ENCODE results near the gene ZSCAN10. TPM values are rescaled to one million over a fixed set of nuclear protein-coding genes. Genes with fewer than 3 reads are reported as not detected.

ZSCAN10 gene
- polyA plus RNA-seq, 1 donor = 0.34 TPM

GRCh38 chr16:3134338-3135125 lies 35.4 kb upstream of the ZSCAN10 start, which contains the start of gene ZNF213:
ZNF213 (plus strand) TSS chr16:3135029; CDS start chr16:3137281, 2,252 bp downstream.
- DNase-seq = peak; percentile 98

- no peak for DNase-seq
Observed at GRCh38 chr16:3133844-3134243, 34.8 kb upstream of the ZSCAN10 start.

- DNase-seq = no peak
Observed at GRCh38 chr16:3131755-3132377, 32.8 kb upstream of the ZSCAN10 start.

GRCh38 chr16:3129137-3130131 lies 30.3 kb upstream of the ZSCAN10 start:
- DNase-seq = peak; percentile 86

- DNase-seq = no peak
Observed at GRCh38 chr16:3127745-3128144, 28.7 kb upstream of the ZSCAN10 start.

GRCh38 chr16:3123986-3124886 lies 25.1 kb upstream of the ZSCAN10 start:
- peak; percentile 97 for DNase-seq

- DNase-seq = no peak
Observed at GRCh38 chr16:3122926-3123570, 24.0 kb upstream of the ZSCAN10 start.

GRCh38 chr16:3121851-3122467 lies 22.9 kb upstream of the ZSCAN10 start:
- peak; percentile 62 for DNase-seq

- DNase-seq = no peak
Observed at GRCh38 chr16:3120435-3120834, 21.3 kb upstream of the ZSCAN10 start.

- no peak for DNase-seq
Observed at GRCh38 chr16:3119701-3120408, 20.8 kb upstream of the ZSCAN10 start.

GRCh38 chr16:3119286-3119685 lies 20.2 kb upstream of the ZSCAN10 start:
- DNase-seq = no peak

- no peak for DNase-seq
Observed at GRCh38 chr16:3118846-3119245, 19.8 kb upstream of the ZSCAN10 start.

GRCh38 chr16:3118204-3118790 lies 19.2 kb upstream of the ZSCAN10 start:
- no peak for DNase-seq

- no peak for DNase-seq
Observed at GRCh38 chr16:3115561-3115960, 16.5 kb upstream of the ZSCAN10 start.

GRCh38 chr16:3115003-3115402 lies 15.9 kb upstream of the ZSCAN10 start:
- DNase-seq = no peak

GRCh38 chr16:3113765-3114479 lies 14.8 kb upstream of the ZSCAN10 start:
- no peak for DNase-seq

- no peak for DNase-seq
Observed at GRCh38 chr16:3112881-3113574, 13.9 kb upstream of the ZSCAN10 start.
